Ascending aorta (tissue), 2 donors: ENCODE data around the gene TEX101. TPM values are rescaled to one million over a fixed set of nuclear protein-coding genes. Genes with fewer than 3 reads are reported as not detected.
"Not testable (repeated sequence)": the region's sequence is repeated elsewhere in the genome, so short reads cannot be mapped to it uniquely, and the experiment has no call there.

Experiments used
- DNase-seq, 2 donors: peaks; one replicate each; pipeline ENCODE4 v3.0.0-alpha.2; 2019; ENCODE audit warnings: low spot score in 2 of 2
- H3K27ac ChIP-seq, 2 donors: fragments of 200-600 bp; sonication (generic); one replicate each; pipeline ENCODE4 v1.5.1; 2016 to 2017; ENCODE audit warnings: mild to moderate bottlenecking in 1 of 2
- H3K27me3 ChIP-seq: fragments of 200-600 bp; sonication (generic); one replicate; pipeline ENCODE4 v1.5.1; 2017
- H3K36me3 ChIP-seq, 2 donors: fragments of 200-600 bp; sonication (generic); one replicate each; pipeline ENCODE4 v1.5.1; 2016
- H3K4me1 ChIP-seq, 2 donors: fragments of 200-600 bp; sonication (generic); one replicate each; pipeline ENCODE4 v1.5.1; 2016 to 2017; ENCODE audit warnings: mild to moderate bottlenecking in 1 of 2
- H3K4me3 ChIP-seq, 2 donors: fragments of 200-600 bp; sonication (generic); one replicate each; pipeline ENCODE4 v1.5.1; 2016 to 2017; ENCODE audit warnings: mild to moderate bottlenecking in 1 of 2
- H3K9me3 ChIP-seq, 2 donors: fragments of 200-600 bp; sonication (generic); one replicate each; pipeline ENCODE4 v1.5.1; 2016
- CTCF ChIP-seq, 3 experiments: fragments of 200-600 bp in 2 of 3; fragments of 450-650 bp in 1 of 3; sonication (generic) in 2 of 3; IDR thresholded peaks; one replicate each; pipeline ENCODE4 v1.5.1; 2016 to 2019; ENCODE audit warnings: antibody characterized with exemption in 3 of 3, mild to moderate bottlenecking in 1 of 3, moderate library complexity in 1 of 3
- intact Hi-C: fragments of 100-400 bp; cut with DNase I; formaldehyde crosslinking; loops from one replicate; pipeline ENCODE4 v1.15.1; 2023
- total RNA-seq: library from RNA; depleted of rRNA; stranded (reverse); fragments of >200 nt; gene quantifications from one replicate; pipeline ENCODE4 v1.1.0, GENCODE V29; 2016

Gene TEX101
- total RNA-seq, 1 donor from 2014 or later: not detected

GRCh38 chr19:43439709-43440063, 25.0 kb downstream of the TEX101 start:
- Histone ChIP-seq H3K4me3 (no peak overlapping the region), H3K27ac (no peak overlapping the region), H3K36me3 (no peaks in the 10 kb centered on the region), H3K27me3 (no peaks in the 10 kb centered on the region), H3K4me1 (no peaks in the 10 kb centered on the region), H3K9me3 (no peaks in the 10 kb centered on the region)
- intact Hi-C loops: loop anchor here (10.0 kb wide), 1 partner anchor 215 kb away; no protein-coding TSS in a partner anchor
- DNase-seq: no peak
- TF ChIP-seq CTCF (IDR thresholded peaks at IDR 0.05): no peak

DNA sequence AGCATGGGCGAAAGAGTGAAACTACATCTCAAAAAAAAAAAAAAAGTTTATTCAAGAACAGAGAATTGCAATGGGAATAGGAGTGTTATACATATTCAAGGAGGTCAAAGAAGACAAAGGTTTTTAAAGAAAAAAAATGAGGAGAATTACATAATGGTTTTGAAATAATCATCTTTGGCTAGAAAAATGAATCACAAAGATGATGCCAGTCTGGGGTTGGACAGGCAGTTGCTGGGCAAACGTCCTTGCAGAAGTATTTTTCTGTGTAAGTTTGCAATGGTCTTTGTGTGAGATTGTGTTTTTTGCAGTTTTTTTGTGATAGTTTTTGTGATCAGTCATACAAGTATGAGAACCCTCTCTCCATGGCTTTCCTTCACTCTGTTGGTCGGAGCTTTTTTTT, 27.0 kb downstream of the TEX101 start:
- Histone ChIP-seq H3K36me3 (no peaks in the 10 kb centered on the region), H3K27ac (no peak overlapping the region), H3K9me3 (no peaks in the 10 kb centered on the region), H3K4me3 (no peak overlapping the region), H3K4me1 (no peaks in the 10 kb centered on the region), H3K27me3 (no peaks in the 10 kb centered on the region)
- intact Hi-C loops: loop anchor here (10.0 kb wide), 1 partner anchor 213 kb away; no protein-coding TSS in a partner anchor
- no peak for DNase-seq
- no peak for TF ChIP-seq CTCF (IDR thresholded peaks at IDR 0.05)

DNA sequence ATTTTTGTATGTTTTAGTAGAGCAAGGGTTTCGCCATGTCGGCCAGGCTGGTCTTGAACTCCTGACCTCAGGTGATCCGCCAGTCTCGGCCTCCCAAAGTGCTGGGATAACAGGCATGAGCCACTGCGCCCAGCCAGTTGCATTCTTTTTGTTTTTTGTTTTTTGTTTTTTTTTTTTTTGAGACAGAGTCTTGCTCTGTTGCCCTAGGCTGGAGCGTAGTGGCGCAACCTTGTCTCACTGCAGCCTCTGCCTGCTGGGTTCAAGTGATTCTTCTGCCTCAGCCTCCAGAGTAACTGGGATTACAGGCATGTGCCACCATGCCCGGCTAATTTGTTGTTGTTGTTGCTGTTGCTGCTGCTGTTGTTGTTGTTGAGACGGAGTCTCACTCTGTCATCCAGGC, 29.4 kb downstream of the TEX101 start:
- not testable (repeated sequence) for H3K36me3 ChIP-seq, H3K4me1 ChIP-seq, H3K27ac ChIP-seq, DNase-seq, H3K9me3 ChIP-seq, H3K4me3 ChIP-seq, H3K27me3 ChIP-seq
- intact Hi-C loops: loop anchor here (10.0 kb wide), 1 partner anchor 211 kb away; no protein-coding TSS in a partner anchor

GRCh38 chr19:43444531-43445287, 30.0 kb downstream of the TEX101 start:
- no peak for DNase-seq
- Histone ChIP-seq H3K27me3 (no peaks in the 10 kb centered on the region), H3K4me3 (no peak overlapping the region), H3K27ac (no peak overlapping the region), H3K36me3 (no peaks in the 10 kb centered on the region), H3K4me1 (no peaks in the 10 kb centered on the region), H3K9me3 (no peaks in the 10 kb centered on the region)
- no peak for TF ChIP-seq CTCF (IDR thresholded peaks at IDR 0.05)
- intact Hi-C loops: loop anchor here (10.0 kb wide), 1 partner anchor 210 kb away; no protein-coding TSS in a partner anchor

- intact Hi-C loops: loop anchor here (10.0 kb wide), 1 partner anchor 209 kb away; no protein-coding TSS in a partner anchor
- Histone ChIP-seq H3K4me1 (no peaks in the 10 kb centered on the region), H3K27ac (no peak overlapping the region), H3K27me3 (no peaks in the 10 kb centered on the region), H3K9me3 (no peaks in the 10 kb centered on the region), H3K4me3 (no peak overlapping the region), H3K36me3 (no peaks in the 10 kb centered on the region)
- TF ChIP-seq CTCF (IDR thresholded peaks at IDR 0.05): no peak
- no peak for DNase-seq
Observed at GRCh38 chr19:43445426-43445825, 30.7 kb downstream of the TEX101 start.

DNA sequence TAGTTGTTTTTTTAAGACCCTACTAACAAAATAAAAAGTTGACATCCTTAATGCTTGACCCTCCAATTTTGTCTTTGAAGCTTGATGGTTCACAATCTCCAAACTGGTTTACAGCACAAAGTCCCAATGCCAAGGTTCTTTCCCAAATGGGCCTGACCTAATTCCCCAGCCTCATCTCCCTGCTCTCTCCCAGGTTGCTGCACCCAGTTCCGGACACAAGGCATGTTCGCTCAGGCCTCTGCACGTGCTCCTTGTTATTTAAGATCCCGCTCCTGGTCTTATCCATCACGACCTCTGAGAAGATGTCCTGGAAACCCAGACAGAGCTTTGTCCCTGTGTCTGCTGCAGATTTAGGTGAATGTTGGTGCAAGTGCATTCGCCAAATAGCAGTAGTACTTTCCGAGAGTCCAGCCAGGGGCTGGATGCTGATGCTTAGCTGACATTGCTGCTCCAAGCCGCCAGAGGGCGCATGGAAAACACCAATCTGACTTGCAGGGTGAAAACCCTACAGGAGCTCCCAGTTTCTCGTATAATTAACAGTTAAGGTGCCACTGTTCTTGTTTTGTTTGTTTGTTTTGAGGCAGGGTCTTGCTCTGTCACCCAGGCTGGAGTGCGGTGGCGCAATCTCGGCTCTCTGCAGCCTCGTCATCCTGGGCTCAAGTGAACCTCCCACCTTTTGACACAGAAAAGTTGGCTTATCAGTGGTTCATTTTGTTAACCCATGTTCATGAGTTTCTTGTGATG, 32.2 kb downstream of the TEX101 start:
- TF ChIP-seq CTCF (IDR thresholded peaks at IDR 0.05): peak; percentile 91 to 95 (median 93)
- no peak overlapping the region for H3K4me3 ChIP-seq
- no peaks in the 10 kb centered on the region for H3K36me3 ChIP-seq
- H3K27me3 ChIP-seq: no peaks in the 10 kb centered on the region
- DNase-seq: peak; percentile 18 to 76
- H3K27ac ChIP-seq: no peak overlapping the region
- intact Hi-C loops: loop anchor here (1.0 to 10.0 kb wide), 3 partner anchors 57 to 208 kb away; partner anchors contain the start of gene PHLDB3
- H3K4me1 ChIP-seq: no peaks in the 10 kb centered on the region
- H3K9me3 ChIP-seq: no peaks in the 10 kb centered on the region
